HEK293 (cell line): ENCODE measurements around the gene ELOVL6.

Experiments
- CTCF ChIA-PET: fragments of 350-600 bp; formaldehyde crosslinking; extraction: SDS; loops from one replicate; lab custom pipeline; 2021; ENCODE audit warnings: antibody characterized with exemption; lab: Yijun Ruan, JAX
- POLR2A ChIA-PET: fragments of 300-600 bp; formaldehyde crosslinking; extraction: SDS; loops from one replicate; lab custom pipeline; 2020; ENCODE audit warnings: antibody characterized with exemption, inconsistent platforms; lab: Yijun Ruan, JAX
- H3K27ac ChIP-seq: fragments of 200-500 bp; sonication (Bioruptor generic); 2 replicates; pipeline ENCODE4 v1.5.1; 2014; ENCODE audit warnings: low read depth, low read length, control low read depth, inconsistent platforms; ENCODE audit errors: extremely low read depth
- H3K36me3 ChIP-seq, 2 experiments: fragments of 200-500 bp in 1 of 2; sonication (Bioruptor generic) in 1 of 2; 1 replicate in 1 of 2; 2 replicates in 1 of 2; pipeline ENCODE4 v1.5.1; 2014 to 2017; ENCODE audit warnings: inconsistent platforms in 2 of 2, low read length in 2 of 2; ENCODE audit not compliant: control insufficient read depth in 2 of 2, insufficient read depth in 1 of 2
- H3K4me1 ChIP-seq: fragments of 200-500 bp; sonication (Bioruptor generic); 2 replicates; pipeline ENCODE4 v1.5.1; 2014; ENCODE audit warnings: mild to moderate bottlenecking, low read length, inconsistent platforms; ENCODE audit not compliant: control insufficient read depth, insufficient read depth
- H3K4me3 ChIP-seq: 2 replicates; pipeline ENCODE4 v1.5.1; 2011; ENCODE audit warnings: low read depth, mild to moderate bottlenecking, control low read depth, low read length, moderate library complexity
- H3K9me3 ChIP-seq: fragments of 200-500 bp; sonication (Bioruptor generic); 2 replicates; pipeline ENCODE4 v1.5.1; 2014; ENCODE audit warnings: low read depth, low read length, inconsistent platforms; ENCODE audit not compliant: control insufficient read depth, insufficient read depth
- ATF2 ChIP-seq: fragments of 450-650 bp; formaldehyde crosslinking; IDR thresholded peaks from 2 replicates; pipeline ENCODE4 v1.5.1; 2016; ENCODE audit warnings: missing biosample characterization, missing genetic modification characterization, low read depth
- BCL11A ChIP-seq: fragments of 450-650 bp; formaldehyde crosslinking; IDR thresholded peaks from 2 replicates; pipeline ENCODE4 v1.5.1; 2016; ENCODE audit warnings: low read depth, missing biosample characterization, missing genetic modification characterization
- FEZF1 ChIP-seq: fragments of 450-650 bp; formaldehyde crosslinking; IDR thresholded peaks from 2 replicates; pipeline ENCODE4 v1.5.1; 2016; ENCODE audit warnings: missing biosample characterization, missing genetic modification characterization
- PRDM1 ChIP-seq: fragments of 450-650 bp; formaldehyde crosslinking; IDR thresholded peaks from 2 replicates; pipeline ENCODE4; 2016; ENCODE audit warnings: missing biosample characterization, missing genetic modification characterization
- SCRT1 ChIP-seq: fragments of 450-650 bp; formaldehyde crosslinking; IDR thresholded peaks from 2 replicates; pipeline ENCODE4 v1.5.1; 2016; ENCODE audit warnings: missing biosample characterization, missing genetic modification characterization, borderline replicate concordance
- SP2 ChIP-seq: fragments of 450-650 bp; formaldehyde crosslinking; IDR thresholded peaks from 2 replicates; pipeline ENCODE4 v1.5.1; 2016; ENCODE audit warnings: missing biosample characterization, missing genetic modification characterization
- TRIM28 ChIP-seq: IDR thresholded peaks from 2 replicates; pipeline ENCODE4 v1.6.1; 2011; ENCODE audit warnings: low read length, control low read depth, borderline replicate concordance
- YY1 ChIP-seq: fragments of 450-650 bp; formaldehyde crosslinking; IDR thresholded peaks from 2 replicates; pipeline ENCODE4 v1.5.1; 2018; ENCODE audit warnings: missing biosample characterization, missing genetic modification characterization
- YY2 ChIP-seq: fragments of 450-650 bp; formaldehyde crosslinking; IDR thresholded peaks from 2 replicates; pipeline ENCODE4 v1.5.1; 2016; ENCODE audit warnings: missing biosample characterization, missing genetic modification characterization
- ZBTB17 ChIP-seq: fragments of 450-650 bp; formaldehyde crosslinking; IDR thresholded peaks from 2 replicates; pipeline ENCODE4 v1.5.1; 2016; ENCODE audit warnings: missing biosample characterization, missing genetic modification characterization
- ZBTB8A ChIP-seq: fragments of 450-650 bp; formaldehyde crosslinking; IDR thresholded peaks from 2 replicates; pipeline ENCODE4 v1.5.1; 2016; ENCODE audit warnings: missing biosample characterization, missing genetic modification characterization
- ZIC2 ChIP-seq: fragments of 450-650 bp; formaldehyde crosslinking; IDR thresholded peaks from 2 replicates; pipeline ENCODE4 v1.5.1; 2016; ENCODE audit warnings: missing biosample characterization, missing genetic modification characterization
- ZNF2 ChIP-seq: fragments of 450-650 bp; formaldehyde crosslinking; IDR thresholded peaks from 2 replicates; pipeline ENCODE4 v1.5.1; 2016; ENCODE audit warnings: missing biosample characterization, missing genetic modification characterization
- ZNF274 ChIP-seq, 2 experiments: fragments of 200-500 bp in 1 of 2; fragments of 450-650 bp in 1 of 2; sonication (Bioruptor generic) in 1 of 2; formaldehyde crosslinking in 1 of 2; IDR thresholded peaks; 2 replicates each; pipeline versions ENCODE4 v1.5.1 to v1.6.1; 2014 to 2016; ENCODE audit warnings: borderline replicate concordance in 1 of 2, inconsistent platforms in 1 of 2, low read length in 1 of 2, missing biosample characterization in 1 of 2, missing genetic modification characterization in 1 of 2
- ZNF335 ChIP-seq: fragments of 450-650 bp; formaldehyde crosslinking; conservative IDR thresholded peaks from 2 replicates; pipeline ENCODE4 v1.5.1; 2016; ENCODE audit warnings: missing biosample characterization, missing genetic modification characterization
- ZNF341 ChIP-seq: fragments of 450-650 bp; formaldehyde crosslinking; IDR thresholded peaks from 2 replicates; pipeline ENCODE4; 2016; ENCODE audit warnings: low read depth, missing biosample characterization, missing genetic modification characterization
- ZNF366 ChIP-seq: fragments of 450-650 bp; formaldehyde crosslinking; conservative IDR thresholded peaks from 2 replicates; pipeline ENCODE4 v1.5.1; 2016; ENCODE audit warnings: missing biosample characterization, missing genetic modification characterization
- ZNF501 ChIP-seq: fragments of 450-650 bp; formaldehyde crosslinking; IDR thresholded peaks from 2 replicates; pipeline ENCODE4 v1.5.1; 2016; ENCODE audit warnings: missing biosample characterization, missing genetic modification characterization
- ZNF510 ChIP-seq: fragments of 450-650 bp; formaldehyde crosslinking; IDR thresholded peaks from 2 replicates; pipeline ENCODE4 v1.5.1; 2018; ENCODE audit warnings: mild to moderate bottlenecking, missing genetic modification characterization, missing biosample characterization; ENCODE audit not compliant: insufficient replicate concordance
- ZNF521 ChIP-seq: fragments of 450-650 bp; formaldehyde crosslinking; IDR thresholded peaks from 2 replicates; pipeline ENCODE4 v1.5.1; 2017; ENCODE audit warnings: missing biosample characterization, mild to moderate bottlenecking, missing genetic modification characterization
- ZNF580 ChIP-seq: fragments of 450-650 bp; formaldehyde crosslinking; IDR thresholded peaks from 2 replicates; pipeline ENCODE4 v1.5.1; 2016; ENCODE audit warnings: missing biosample characterization, missing genetic modification characterization
- ZNF629 ChIP-seq: fragments of 450-650 bp; formaldehyde crosslinking; IDR thresholded peaks from 2 replicates; pipeline ENCODE4 v1.5.1; 2017; ENCODE audit warnings: missing biosample characterization, missing genetic modification characterization
- ZNF837 ChIP-seq: fragments of 450-650 bp; formaldehyde crosslinking; IDR thresholded peaks from 2 replicates; pipeline ENCODE4 v1.5.1; 2016; ENCODE audit warnings: missing biosample characterization, missing genetic modification characterization
- ZXDB ChIP-seq: fragments of 450-650 bp; formaldehyde crosslinking; IDR thresholded peaks from 2 replicates; pipeline ENCODE4 v1.5.1; 2016; ENCODE audit warnings: missing biosample characterization, missing genetic modification characterization
- TF ChIP-seq, protein P1 (sequence below): fragments of 450-650 bp; formaldehyde crosslinking; IDR thresholded peaks from 2 replicates; pipeline ENCODE4 v1.5.0; 2017; ENCODE audit warnings: missing biosample characterization, missing genetic modification characterization, borderline replicate concordance
- TF ChIP-seq, protein P2 (sequence below): fragments of 450-650 bp; formaldehyde crosslinking; optimal IDR thresholded peaks from 2 replicates; pipeline ENCODE3; 2016; ENCODE audit warnings: missing biosample characterization, mild to moderate bottlenecking, missing genetic modification characterization
- TF ChIP-seq, protein P3 (sequence below): fragments of 450-650 bp; formaldehyde crosslinking; IDR thresholded peaks from 2 replicates; pipeline ENCODE4 v1.5.1; 2016; ENCODE audit warnings: missing biosample characterization, missing genetic modification characterization, low read depth

ELOVL6 gene

DNA sequence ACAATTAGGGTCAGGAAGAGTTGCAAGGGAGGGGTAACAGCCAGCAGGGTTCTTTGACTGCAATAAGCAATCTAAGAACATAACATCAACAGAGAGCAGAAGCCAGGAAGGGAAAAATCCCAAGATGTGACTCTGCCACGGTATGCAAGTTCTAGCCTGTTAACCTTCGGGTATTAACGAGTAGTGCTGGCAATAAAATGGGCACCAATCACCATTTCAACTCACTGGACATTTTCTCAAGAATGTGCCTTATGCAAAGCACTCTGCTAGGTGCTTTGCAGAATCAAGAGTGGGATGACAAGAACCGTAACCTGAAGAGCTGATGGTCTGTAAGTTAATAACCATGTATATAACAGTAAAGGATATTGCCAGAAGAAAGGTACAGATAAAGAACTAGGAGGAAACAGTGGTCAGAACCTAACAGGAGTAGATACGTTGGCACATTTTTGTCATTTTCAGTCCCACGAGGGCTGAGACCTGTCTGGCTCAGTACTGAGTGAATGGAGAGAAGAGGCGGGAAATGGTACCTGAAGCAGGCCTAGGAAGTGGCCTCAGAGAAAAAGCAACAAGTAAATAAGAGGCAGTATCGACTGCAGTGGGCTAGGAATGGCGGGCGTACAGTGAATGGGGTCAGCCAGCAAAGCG lies 2.7 kb downstream of the ELOVL6 start (continued):
- TF ChIP-seq, protein P1, sequence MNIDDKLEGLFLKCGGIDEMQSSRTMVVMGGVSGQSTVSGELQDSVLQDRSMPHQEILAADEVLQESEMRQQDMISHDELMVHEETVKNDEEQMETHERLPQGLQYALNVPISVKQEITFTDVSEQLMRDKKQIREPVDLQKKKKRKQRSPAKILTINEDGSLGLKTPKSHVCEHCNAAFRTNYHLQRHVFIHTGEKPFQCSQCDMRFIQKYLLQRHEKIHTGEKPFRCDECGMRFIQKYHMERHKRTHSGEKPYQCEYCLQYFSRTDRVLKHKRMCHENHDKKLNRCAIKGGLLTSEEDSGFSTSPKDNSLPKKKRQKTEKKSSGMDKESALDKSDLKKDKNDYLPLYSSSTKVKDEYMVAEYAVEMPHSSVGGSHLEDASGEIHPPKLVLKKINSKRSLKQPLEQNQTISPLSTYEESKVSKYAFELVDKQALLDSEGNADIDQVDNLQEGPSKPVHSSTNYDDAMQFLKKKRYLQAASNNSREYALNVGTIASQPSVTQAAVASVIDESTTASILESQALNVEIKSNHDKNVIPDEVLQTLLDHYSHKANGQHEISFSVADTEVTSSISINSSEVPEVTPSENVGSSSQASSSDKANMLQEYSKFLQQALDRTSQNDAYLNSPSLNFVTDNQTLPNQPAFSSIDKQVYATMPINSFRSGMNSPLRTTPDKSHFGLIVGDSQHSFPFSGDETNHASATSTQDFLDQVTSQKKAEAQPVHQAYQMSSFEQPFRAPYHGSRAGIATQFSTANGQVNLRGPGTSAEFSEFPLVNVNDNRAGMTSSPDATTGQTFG (tag by site-specific recombination) = no peak
- TF ChIP-seq ZNF341 (tag by site-specific recombination) = peak; percentile 13; the same call in 1 of the 2 replicates
- TF ChIP-seq ZNF510 (tag by site-specific recombination) = no peak
- TF ChIP-seq ZXDB (tag by site-specific recombination) = 0 out of 2 replicates have a peak, but pooled peaks have one; percentile 35
- 0 out of 2 replicates have a peak, but pooled peaks have one; percentile 22 for TF ChIP-seq FEZF1
- TF ChIP-seq BCL11A (tag by site-specific recombination) = 0 out of 2 replicates have a peak, but pooled peaks have one; percentile 17
- TF ChIP-seq YY2 (tag by site-specific recombination) = peak; percentile 56
- TF ChIP-seq YY1 (tag by site-specific recombination) = peak; percentile 61; the same call in 1 of the 2 replicates
- peak; percentile 88 for TF ChIP-seq ZBTB17 (tag by site-specific recombination)
- no peak for TF ChIP-seq ZIC2
- TF ChIP-seq ZNF274 (IDR thresholded peaks at IDR 0.05; ENCODE audit: low read length) = no peak
- no peak for TF ChIP-seq ZNF274 (tag by site-specific recombination; IDR thresholded peaks at IDR 0.05; ENCODE audit: borderline replicate concordance)
- peak; percentile 77 for TF ChIP-seq ZNF335 (tag by site-specific recombination)
- TF ChIP-seq SCRT1 (tag by site-specific recombination) = peak; percentile 89
- TF ChIP-seq, protein P2, sequence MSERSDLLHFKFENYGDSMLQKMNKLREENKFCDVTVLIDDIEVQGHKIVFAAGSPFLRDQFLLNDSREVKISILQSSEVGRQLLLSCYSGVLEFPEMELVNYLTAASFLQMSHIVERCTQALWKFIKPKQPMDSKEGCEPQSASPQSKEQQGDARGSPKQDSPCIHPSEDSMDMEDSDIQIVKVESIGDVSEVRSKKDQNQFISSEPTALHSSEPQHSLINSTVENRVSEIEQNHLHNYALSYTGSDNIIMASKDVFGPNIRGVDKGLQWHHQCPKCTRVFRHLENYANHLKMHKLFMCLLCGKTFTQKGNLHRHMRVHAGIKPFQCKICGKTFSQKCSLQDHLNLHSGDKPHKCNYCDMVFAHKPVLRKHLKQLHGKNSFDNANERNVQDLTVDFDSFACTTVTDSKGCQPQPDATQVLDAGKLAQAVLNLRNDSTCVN (tag by site-specific recombination) = no peak
- no peak for TF ChIP-seq ZNF366 (tag by site-specific recombination)
- TF ChIP-seq ZNF837 = no peak
- TF ChIP-seq ZNF501 = no peak

DNA sequence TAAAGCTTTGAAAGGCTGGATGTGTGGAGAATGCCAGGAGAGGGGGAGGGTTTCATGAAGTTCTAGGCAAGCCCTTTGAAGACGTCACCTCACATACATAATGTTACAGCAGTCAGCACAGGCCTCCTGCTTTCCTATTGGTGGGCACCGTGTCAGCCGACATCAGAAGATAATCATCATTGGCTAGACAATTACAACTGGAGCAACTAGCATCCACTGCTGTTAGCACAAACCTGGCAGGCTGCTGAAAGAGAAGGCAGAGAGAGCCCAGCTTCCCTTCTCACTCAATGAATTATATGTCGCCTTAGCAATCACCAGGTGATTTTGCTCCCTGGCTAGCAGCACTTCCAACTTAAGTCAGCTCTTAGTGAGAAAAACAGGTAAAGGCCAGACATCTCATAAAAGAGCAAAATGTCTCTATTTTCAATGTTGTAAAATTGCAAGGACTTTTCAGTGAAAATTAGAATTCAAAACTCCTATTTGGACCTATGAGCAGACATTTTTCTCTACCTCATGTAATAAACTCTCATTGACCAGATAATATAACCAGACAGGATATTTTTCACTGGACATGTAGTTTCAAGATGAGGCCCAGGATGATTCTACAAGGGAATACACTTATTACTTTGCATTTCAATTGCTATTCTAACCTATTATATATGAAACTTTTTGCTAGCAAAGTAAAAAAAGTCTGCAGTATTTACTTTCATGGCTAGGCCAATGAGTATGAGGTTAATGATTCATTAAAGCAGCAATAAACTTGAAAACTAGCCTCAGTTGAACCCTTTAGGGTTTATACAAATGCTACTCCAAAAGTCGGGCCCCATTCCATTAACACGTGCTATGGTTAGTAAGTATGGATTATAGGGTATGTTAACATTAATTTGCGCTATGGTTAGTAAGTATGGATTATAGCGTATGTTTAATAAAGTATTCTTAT lies 4.3 kb downstream of the ELOVL6 start:
- H3K9me3 ChIP-seq = no peaks in the 10 kb centered on the region
- POLR2A ChIA-PET = interaction anchor here (0.9 kb wide), 1 partner anchor 18 kb away, joined by 3 read pairs; no protein-coding TSS in a partner anchor
- CTCF ChIA-PET = interaction anchor here (0.6 to 0.9 kb wide), 3 partner anchors 148 to 316 kb away, joined by 3 to 4 read pairs (median 3); no protein-coding TSS in a partner anchor
- no peaks in the 10 kb centered on the region for H3K4me1 ChIP-seq
- H3K27ac ChIP-seq = 0 out of 2 replicates have a peak overlapping the region, but pooled peaks have one; percentile 12
- peaks cover 0 to 3% of the 10 kb centered on the region in 2 experiments; a peak in 2 of 3 replicates for H3K36me3 ChIP-seq
- no peak overlapping the region for H3K4me3 ChIP-seq
- peak; percentile 13; the same call in 1 of the 2 replicates for TF ChIP-seq ZNF341 (tag by site-specific recombination)
- TF ChIP-seq ZNF629 (tag by site-specific recombination) = peak; percentile 58
- TF ChIP-seq, protein P3, sequence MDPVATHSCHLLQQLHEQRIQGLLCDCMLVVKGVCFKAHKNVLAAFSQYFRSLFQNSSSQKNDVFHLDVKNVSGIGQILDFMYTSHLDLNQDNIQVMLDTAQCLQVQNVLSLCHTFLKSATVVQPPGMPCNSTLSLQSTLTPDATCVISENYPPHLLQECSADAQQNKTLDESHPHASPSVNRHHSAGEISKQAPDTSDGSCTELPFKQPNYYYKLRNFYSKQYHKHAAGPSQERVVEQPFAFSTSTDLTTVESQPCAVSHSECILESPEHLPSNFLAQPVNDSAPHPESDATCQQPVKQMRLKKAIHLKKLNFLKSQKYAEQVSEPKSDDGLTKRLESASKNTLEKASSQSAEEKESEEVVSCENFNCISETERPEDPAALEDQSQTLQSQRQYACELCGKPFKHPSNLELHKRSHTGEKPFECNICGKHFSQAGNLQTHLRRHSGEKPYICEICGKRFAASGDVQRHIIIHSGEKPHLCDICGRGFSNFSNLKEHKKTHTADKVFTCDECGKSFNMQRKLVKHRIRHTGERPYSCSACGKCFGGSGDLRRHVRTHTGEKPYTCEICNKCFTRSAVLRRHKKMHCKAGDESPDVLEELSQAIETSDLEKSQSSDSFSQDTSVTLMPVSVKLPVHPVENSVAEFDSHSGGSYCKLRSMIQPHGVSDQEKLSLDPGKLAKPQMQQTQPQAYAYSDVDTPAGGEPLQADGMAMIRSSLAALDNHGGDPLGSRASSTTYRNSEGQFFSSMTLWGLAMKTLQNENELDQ (tag by site-specific recombination) = no peak
- peak; percentile 85 for TF ChIP-seq SP2 (tag by site-specific recombination)
- peak; percentile 91 for TF ChIP-seq ATF2 (tag by site-specific recombination)
- TF ChIP-seq ZBTB8A = no peak
- 0 out of 2 replicates have a peak, but pooled peaks have one; percentile 25 for TF ChIP-seq TRIM28
- 0 out of 2 replicates have a peak, but pooled peaks have one; percentile 31 for TF ChIP-seq ZNF2 (tag by site-specific recombination)
- TF ChIP-seq PRDM1 = peak; percentile 72
- TF ChIP-seq ZNF580 (tag by site-specific recombination) = no peak
- no peak for TF ChIP-seq ZNF521 (tag by site-specific recombination)
